GM12864 (cell line): ENCODE data around the gene MAP3K4.

Experiments
- DNase-seq: peaks from one replicate; pipeline ENCODE4 v3.0.0-alpha.2; 2011; ENCODE audit warnings: low read depth
- H3K4me3 ChIP-seq: 2 replicates; pipeline ENCODE4 v1.5.1; 2011; ENCODE audit warnings: mild to moderate bottlenecking, low read depth, low read length, control low read depth
- TF ChIP-seq, protein P1 (sequence below): IDR thresholded peaks from 2 replicates; pipeline ENCODE4 v1.5.1; 2011; ENCODE audit warnings: low read depth, mild to moderate bottlenecking, moderate library complexity, low read length, control low read depth, inconsistent platforms; ENCODE audit errors: missing control alignments

Gene MAP3K4

DNA sequence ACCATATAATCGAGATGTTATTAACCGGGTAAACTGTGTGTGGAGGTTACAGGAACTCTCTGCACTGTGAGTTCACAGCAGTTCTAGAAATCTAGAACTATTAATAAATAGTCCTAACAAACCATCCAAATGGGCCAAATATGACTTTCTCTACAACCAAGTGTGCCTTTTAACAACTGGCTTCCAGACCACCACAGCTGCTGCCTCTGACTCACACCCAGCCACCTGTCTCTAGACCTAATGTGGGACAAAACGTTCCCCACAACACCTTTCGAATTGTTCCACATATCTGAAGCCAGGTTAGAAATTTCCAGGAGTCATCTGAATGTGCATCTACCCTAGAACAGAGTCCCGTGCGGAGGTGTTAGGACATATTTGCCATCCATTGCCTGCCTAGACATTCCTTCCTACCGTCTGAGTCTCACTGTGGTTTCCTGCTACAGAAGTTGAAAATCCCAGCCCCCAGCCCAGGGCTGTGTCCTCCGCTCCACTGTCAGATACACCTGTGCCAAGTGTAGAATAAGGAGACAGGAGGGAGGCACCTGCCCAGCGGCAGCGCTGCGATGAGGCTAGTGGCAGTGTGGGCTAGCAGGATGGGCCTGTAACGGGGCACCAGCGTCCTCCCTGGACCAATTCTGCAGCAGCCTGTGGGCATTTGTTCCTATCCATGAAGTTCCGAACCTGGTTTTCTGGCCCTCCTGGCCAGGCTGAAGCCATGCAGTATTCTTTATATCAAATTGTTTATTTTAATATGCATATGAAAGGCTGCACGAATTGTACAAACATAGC is 28.5 kb upstream of the MAP3K4 start:
- no peak for DNase-seq
- TF ChIP-seq, protein P1, sequence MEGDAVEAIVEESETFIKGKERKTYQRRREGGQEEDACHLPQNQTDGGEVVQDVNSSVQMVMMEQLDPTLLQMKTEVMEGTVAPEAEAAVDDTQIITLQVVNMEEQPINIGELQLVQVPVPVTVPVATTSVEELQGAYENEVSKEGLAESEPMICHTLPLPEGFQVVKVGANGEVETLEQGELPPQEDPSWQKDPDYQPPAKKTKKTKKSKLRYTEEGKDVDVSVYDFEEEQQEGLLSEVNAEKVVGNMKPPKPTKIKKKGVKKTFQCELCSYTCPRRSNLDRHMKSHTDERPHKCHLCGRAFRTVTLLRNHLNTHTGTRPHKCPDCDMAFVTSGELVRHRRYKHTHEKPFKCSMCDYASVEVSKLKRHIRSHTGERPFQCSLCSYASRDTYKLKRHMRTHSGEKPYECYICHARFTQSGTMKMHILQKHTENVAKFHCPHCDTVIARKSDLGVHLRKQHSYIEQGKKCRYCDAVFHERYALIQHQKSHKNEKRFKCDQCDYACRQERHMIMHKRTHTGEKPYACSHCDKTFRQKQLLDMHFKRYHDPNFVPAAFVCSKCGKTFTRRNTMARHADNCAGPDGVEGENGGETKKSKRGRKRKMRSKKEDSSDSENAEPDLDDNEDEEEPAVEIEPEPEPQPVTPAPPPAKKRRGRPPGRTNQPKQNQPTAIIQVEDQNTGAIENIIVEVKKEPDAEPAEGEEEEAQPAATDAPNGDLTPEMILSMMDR = no peak
- H3K4me3 ChIP-seq = no peak overlapping the region

GRCh38 chr6:160963651-160964050 is 27.9 kb upstream of the MAP3K4 start:
- TF ChIP-seq, protein P1 = no peak
- no peak overlapping the region for H3K4me3 ChIP-seq
- no peak for DNase-seq

DNA sequence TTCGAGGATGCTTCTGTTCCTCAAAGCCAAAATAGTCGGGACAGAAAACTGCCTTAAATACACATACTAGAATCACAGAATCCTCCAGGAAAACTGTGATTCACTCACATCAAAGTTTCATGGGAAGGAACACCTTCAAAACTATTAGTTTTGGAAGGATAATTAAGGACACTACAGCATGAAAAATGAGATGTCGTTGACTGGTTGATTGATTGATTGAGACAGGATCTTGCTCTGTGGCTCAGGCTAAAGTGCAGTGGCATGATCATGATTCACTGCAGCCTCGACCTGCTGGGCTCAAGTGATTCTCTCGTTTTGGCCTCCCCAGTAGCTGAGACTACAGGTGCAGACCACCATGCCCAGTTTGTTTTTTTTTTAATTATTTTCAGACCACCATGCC is 25.7 kb upstream of the MAP3K4 start:
- TF ChIP-seq, protein P1 = no peak
- no peak for DNase-seq
- H3K4me3 ChIP-seq = no peak overlapping the region

DNA sequence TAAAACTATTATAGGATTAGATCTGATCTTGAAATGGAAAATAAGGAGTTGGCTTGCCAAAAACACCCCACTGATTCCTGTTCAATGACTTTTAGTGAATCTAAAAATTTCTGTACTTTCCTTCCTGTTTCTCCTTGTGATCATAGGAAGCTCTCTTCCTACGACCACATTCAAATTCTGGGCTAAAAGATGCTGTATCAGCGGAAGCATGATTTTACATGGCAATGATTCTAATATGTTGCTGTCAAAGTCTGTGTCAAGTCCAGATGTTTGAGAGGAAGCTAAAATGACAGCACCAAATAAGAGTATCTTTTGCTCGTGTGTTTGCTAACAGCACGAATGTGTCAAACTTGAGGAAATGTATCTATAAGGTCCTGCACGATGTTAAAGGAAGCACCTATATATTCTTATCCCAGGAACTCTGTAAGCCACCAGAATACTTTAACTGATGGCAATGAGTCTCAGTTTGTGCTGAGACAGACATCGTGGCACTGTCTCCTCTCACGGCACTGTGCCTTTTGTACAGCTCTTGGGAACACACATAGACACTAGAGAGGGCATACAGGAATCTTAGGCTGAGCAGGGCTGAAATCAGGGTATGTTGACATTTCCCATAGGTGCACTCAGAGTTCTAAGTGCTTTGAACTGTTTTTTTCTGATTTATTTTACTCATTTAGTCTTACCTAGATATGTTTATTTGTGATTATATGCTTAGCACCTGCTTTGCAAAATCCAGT is 24.9 kb upstream of the MAP3K4 start:
- H3K4me3 ChIP-seq = no peak overlapping the region
- DNase-seq = no peak
- TF ChIP-seq, protein P1 = no peak

- no peak for DNase-seq
- no peak overlapping the region for H3K4me3 ChIP-seq
- TF ChIP-seq, protein P1 = no peak
Measured at GRCh38 chr6:160967351-160967750, 24.2 kb upstream of the MAP3K4 start.

- TF ChIP-seq, protein P1 = no peak
- no peak for DNase-seq
- H3K4me3 ChIP-seq = no peak overlapping the region
Measured at GRCh38 chr6:160967833-160968232, 23.7 kb upstream of the MAP3K4 start.
